ENCODE results near the gene SHMT1. TPM values are rescaled to one million over a fixed set of nuclear protein-coding genes. Genes with fewer than 3 reads are reported as not detected.
A peak's percentile ranks its signal among the peaks of the same experiment; 100 is the strongest.

The SHMT1 gene
- total RNA-seq, 2 experiments from 2014 or later: 49.2 to 49.9 TPM

DNA sequence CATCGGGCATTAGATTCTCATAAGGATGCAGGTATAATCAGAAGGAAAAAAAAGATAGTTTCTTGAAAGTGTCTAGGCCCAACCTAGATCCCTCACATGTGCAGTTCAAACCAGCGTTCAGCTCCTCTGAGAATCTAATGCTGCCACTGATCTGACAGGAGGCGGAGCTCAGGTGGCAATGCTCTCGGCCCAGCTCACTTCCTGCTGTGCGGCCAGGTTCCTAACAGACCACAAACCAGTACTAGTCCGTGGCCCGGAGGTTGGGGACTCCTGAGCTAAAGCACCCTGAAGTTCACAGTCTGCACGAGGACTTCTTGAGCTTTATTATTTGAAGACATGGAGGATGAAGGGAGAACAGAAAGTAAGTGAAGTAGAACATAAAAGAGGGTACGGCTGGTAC lies 31.5 kb downstream of the SHMT1 start:
- H3K4me3 Mint-ChIP-seq: no peak overlapping the region
- no peaks in the 10 kb centered on the region for H3K27me3 Mint-ChIP-seq
- DNase-seq: no peak
- H3K36me3 Mint-ChIP-seq: peaks cover 27% of the 10 kb centered on the region
- intact Hi-C loops (cut with micrococcal nuclease): no loop called here
- H3K9me3 Mint-ChIP-seq: no peaks in the 10 kb centered on the region
- peak overlapping the region; percentile 54 for H3K27ac Mint-ChIP-seq
- peaks cover 7% of the 10 kb centered on the region for H3K4me1 Mint-ChIP-seq (ENCODE audit: low read depth)
- ChIA-PET POLR2A (interaction anchor here (0.6 to 1.2 kb wide), 2 partner anchors 8 to 10 kb away, joined by 3 read pairs; no protein-coding TSS in a partner anchor), CTCF (interaction anchor here (1.1 kb wide), 1 partner anchor 83 kb away, joined by 3 read pairs; no protein-coding TSS in a partner anchor)

DNA sequence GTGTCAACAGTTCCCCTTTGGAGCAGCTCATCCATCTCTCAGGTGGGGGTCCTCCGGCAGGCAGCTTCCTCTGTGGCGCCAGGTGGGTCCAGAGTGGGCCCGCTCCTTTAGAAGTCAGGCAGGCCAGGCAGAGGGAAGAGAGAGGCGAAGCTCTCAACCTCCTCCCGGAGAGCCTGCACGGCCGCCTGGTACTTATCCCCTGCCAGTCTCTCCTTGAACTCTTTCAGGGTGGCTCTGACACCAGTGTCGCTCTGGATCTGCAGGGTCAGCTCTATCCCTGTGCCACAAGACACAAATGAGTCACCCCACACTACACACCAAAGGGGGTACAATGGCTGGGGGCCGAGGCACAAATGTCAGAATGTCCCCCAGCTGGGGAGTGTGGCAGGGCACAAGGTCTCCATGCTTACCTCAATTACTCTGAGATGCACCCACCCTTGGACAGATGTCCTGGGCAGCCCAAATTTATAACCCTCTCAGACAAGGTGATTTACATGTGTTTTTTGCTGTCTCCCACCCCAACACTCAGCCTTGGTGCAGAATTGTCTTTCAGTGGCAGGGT lies 34.6 kb downstream of the SHMT1 start:
- POLR2A ChIA-PET: no interaction called here
- intact Hi-C loops (cut with micrococcal nuclease): no loop called here
- peaks cover 24% of the 10 kb centered on the region for H3K36me3 Mint-ChIP-seq
- H3K9me3 Mint-ChIP-seq: no peaks in the 10 kb centered on the region
- no peak overlapping the region for H3K4me3 Mint-ChIP-seq
- peaks cover 24% of the 10 kb centered on the region for H3K4me1 Mint-ChIP-seq (ENCODE audit: low read depth)
- CTCF ChIA-PET: interaction anchor here (1.1 to 1.5 kb wide), 2 partner anchors 137 to 297 kb away, joined by 3 to 4 read pairs; no protein-coding TSS in a partner anchor
- no peak for DNase-seq
- no peaks in the 10 kb centered on the region for H3K27me3 Mint-ChIP-seq
- H3K27ac Mint-ChIP-seq: no peak overlapping the region

DNA sequence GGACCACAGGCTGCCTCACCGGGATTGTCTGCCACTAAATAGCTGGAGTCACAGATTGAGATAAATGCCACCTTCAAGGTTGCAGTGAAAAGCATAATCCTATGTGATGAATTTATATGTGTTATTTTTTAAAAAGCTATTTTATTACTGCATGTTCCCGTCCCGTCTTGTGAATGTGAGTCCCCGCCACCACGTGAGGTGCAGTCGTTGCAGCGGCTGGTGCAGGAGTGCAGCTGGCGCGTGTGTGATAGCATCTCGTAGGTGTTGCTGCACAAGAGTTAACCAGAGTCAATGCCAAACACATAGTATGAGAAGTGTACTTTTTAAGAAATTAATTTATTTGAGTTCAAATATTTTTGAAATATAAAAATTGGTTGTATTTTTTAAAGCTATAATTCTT lies 35.8 kb downstream of the SHMT1 start:
- CTCF ChIA-PET: interaction anchor here (1.5 kb wide), 1 partner anchor 298 kb away, joined by 3 read pairs; no protein-coding TSS in a partner anchor

DNA sequence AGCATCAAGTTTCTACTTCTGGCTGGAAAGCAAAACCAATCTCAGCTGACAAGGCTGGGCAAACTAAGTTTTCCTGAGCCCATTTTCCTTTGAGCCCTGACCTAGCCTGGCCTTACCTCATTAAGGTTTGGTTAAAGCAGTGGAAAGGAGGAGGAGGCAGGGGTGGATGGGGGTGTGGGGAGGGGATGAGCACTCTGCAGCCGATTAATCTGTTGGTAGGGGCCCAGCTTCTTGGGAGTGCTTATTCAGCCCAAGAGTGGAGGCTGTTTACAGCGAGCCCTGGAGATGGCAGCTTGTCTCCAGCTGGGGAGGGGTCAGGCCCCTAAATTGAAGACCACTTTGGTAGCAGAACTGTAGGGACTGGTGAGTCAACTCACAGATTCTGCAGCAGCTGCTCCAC lies 36.3 kb downstream of the SHMT1 start:
- Mint-ChIP-seq H3K36me3 (peaks cover 22% of the 10 kb centered on the region), H3K27ac (peak overlapping the region; percentile 74), H3K9me3 (no peaks in the 10 kb centered on the region), H3K4me1 (ENCODE audit: low read depth) (peaks cover 23% of the 10 kb centered on the region), H3K4me3 (no peak overlapping the region), H3K27me3 (no peaks in the 10 kb centered on the region)
- intact Hi-C loops (cut with micrococcal nuclease): no loop called here
- no peak for DNase-seq
- ChIA-PET POLR2A (interaction anchor here (1.0 kb wide), 1 partner anchor 35 kb away, joined by 3 read pairs; no protein-coding TSS in a partner anchor), CTCF (no interaction called here)

More for the DNA sequence above, 35.8 kb downstream of the SHMT1 start:
- intact Hi-C loops (cut with micrococcal nuclease): no loop called here
- Mint-ChIP-seq H3K27me3 (no peaks in the 10 kb centered on the region), H3K36me3 (peaks cover 22% of the 10 kb centered on the region), H3K4me3 (no peak overlapping the region), H3K27ac (no peak overlapping the region), H3K4me1 (ENCODE audit: low read depth) (peaks cover 24% of the 10 kb centered on the region), H3K9me3 (no peaks in the 10 kb centered on the region)
- DNase-seq: no peak
- POLR2A ChIA-PET: interaction anchor here (1.0 kb wide), 1 partner anchor 35 kb away, joined by 3 read pairs; no protein-coding TSS in a partner anchor

DNA sequence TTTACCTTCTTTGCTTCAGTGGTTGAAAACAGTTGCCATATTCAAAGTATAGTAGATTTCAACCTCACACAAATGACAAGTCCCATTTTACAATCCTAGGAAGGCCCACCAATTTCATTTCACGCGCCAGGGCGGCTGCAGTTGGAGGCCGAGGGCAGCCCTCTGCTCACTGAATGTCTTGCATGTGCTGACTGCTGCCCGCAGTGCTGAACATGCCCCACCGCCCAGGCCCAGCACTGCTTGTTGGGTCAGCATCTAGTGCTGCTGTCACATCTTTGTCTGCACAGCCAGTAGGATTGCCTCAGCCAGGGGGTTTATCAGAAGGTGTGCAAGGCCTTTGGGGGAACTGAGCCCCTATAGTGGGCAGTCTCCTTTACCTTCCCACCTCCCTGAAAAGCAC lies 36.8 kb downstream of the SHMT1 start:
- Mint-ChIP-seq H3K27me3 (no peaks in the 10 kb centered on the region), H3K4me1 (ENCODE audit: low read depth) (peaks cover 18% of the 10 kb centered on the region), H3K9me3 (no peaks in the 10 kb centered on the region), H3K27ac (peak overlapping the region; percentile 74), H3K4me3 (no peak overlapping the region), H3K36me3 (peaks cover 20% of the 10 kb centered on the region)
- intact Hi-C loops (cut with micrococcal nuclease): no loop called here
- ChIA-PET CTCF (no interaction called here), POLR2A (no interaction called here)
- DNase-seq: no peak

DNA sequence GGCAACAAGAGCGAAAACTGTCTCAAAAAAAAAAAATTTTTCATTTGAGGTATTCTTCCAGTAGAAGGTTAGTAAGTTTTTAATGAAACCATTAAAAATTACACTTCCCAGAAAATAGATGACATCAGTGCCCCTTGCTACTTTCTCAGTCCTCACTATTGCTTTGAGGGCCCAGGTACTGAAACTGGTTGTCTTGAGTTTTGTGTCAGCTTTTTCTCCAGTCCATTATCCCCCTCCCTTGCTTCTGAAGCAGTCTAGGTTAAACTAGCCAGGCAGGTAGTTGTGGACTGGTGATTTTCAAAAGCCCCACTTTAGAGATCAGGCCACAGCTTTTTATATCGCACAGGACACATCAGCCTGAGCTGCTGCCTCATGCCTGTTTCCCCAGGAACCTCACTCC lies 37.3 kb downstream of the SHMT1 start:
- H3K4me1 Mint-ChIP-seq (ENCODE audit: low read depth): peaks cover 17% of the 10 kb centered on the region
- H3K27ac Mint-ChIP-seq: peak overlapping the region; percentile 74
- intact Hi-C loops (cut with micrococcal nuclease): no loop called here
- POLR2A ChIA-PET: no interaction called here
- DNase-seq: no peak
- CTCF ChIA-PET: no interaction called here
- no peaks in the 10 kb centered on the region for H3K9me3 Mint-ChIP-seq
- H3K4me3 Mint-ChIP-seq: no peak overlapping the region
- peaks cover 20% of the 10 kb centered on the region for H3K36me3 Mint-ChIP-seq
- H3K27me3 Mint-ChIP-seq: no peaks in the 10 kb centered on the region

DNA sequence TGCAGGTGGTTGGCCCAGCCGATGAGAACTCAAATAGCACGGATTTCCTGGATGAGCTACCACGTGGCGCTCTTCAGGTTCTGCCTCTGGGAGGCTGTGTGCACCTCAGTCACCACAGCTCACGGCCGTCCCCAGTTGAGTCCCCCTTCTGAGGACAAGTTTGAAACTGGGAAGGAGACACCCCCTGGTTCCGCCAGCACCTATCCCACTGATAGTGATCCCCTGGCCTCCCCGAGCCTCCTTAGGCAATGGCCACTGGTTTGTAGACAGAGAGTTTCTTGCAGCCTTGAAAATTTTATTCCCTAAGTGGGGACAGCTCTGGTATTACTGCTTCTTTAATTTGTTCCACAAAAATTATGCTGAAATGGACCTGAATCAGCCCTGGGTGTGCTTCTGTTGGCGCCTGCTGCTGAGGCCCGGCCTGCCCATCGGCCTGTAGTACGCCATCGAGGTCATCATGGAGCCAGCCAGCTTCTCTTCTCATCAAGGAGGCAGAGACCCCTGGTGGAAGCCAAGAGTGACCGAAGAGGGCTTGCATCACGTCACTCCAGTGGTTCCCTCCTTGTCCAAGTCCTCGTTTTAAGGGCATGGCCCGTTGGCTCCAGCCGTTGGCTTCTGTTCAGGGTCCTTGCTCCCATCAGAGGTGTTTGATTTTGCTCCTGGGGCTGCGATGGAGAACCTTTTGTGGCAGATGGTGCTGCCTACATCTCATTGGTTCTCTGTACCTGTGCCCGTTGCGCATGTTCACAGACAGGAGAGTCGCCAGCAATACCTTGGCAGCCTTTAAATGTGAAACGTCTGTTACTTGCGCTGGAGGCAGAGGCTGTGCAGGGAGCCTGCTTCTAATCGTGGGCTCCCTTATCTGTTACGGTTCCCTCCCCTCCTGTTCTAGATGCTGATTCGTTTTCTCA lies 39.0 kb downstream of the SHMT1 start:
- H3K4me1 Mint-ChIP-seq (ENCODE audit: low read depth): peaks cover 32% of the 10 kb centered on the region
- no peak overlapping the region for H3K4me3 Mint-ChIP-seq
- no peaks in the 10 kb centered on the region for H3K27me3 Mint-ChIP-seq
- CTCF ChIA-PET: no interaction called here
- POLR2A ChIA-PET: interaction anchor here (1.0 kb wide), 1 partner anchor 8 kb away, joined by 3 read pairs; no protein-coding TSS in a partner anchor
- peak overlapping the region; percentile 74 for H3K27ac Mint-ChIP-seq
- H3K36me3 Mint-ChIP-seq: peaks cover 17% of the 10 kb centered on the region
- intact Hi-C loops (cut with micrococcal nuclease): no loop called here
- no peaks in the 10 kb centered on the region for H3K9me3 Mint-ChIP-seq
- no peak for DNase-seq

DNA sequence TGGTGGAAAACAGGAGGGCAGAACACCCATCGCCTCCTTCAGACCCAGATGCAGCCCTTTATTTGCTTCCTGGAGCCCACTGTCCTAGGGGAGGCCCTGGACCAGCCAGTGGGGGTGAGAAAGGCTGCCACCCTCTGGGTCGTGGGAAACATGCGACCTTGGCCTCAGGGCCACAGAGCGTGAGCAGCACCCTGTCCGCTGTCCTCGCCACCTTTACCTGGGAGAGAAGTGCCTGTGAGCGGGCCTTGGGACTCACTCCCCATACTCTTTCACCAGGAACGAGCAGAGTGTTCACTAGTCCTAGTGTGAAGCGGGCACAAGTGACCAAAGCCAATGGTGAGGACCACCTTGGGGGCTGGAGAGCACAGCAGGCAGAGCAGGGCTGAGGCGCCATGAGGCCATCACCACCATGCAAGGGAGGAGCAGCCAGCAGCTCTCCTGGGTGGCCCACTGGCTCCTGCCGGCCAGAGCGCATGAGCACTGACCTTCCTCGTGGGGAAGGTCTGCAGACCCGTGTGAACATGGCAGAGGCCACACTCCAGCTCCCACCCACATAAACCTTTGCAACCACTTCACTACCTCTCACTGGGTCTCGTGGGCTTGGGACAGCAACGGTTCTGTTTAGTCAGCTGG lies 39.7 kb downstream of the SHMT1 start:
- no peak for DNase-seq
- no peak overlapping the region for H3K4me3 Mint-ChIP-seq
- H3K9me3 Mint-ChIP-seq: no peaks in the 10 kb centered on the region
- H3K36me3 Mint-ChIP-seq: peaks cover 14% of the 10 kb centered on the region
- no peak overlapping the region for H3K27ac Mint-ChIP-seq
- CTCF ChIA-PET: no interaction called here
- POLR2A ChIA-PET: interaction anchor here (1.0 kb wide), 1 partner anchor 9 kb away, joined by 3 read pairs; no protein-coding TSS in a partner anchor
- peaks cover 40% of the 10 kb centered on the region for H3K4me1 Mint-ChIP-seq (ENCODE audit: low read depth)
- intact Hi-C loops (cut with micrococcal nuclease): no loop called here
- H3K27me3 Mint-ChIP-seq: no peaks in the 10 kb centered on the region

DNA sequence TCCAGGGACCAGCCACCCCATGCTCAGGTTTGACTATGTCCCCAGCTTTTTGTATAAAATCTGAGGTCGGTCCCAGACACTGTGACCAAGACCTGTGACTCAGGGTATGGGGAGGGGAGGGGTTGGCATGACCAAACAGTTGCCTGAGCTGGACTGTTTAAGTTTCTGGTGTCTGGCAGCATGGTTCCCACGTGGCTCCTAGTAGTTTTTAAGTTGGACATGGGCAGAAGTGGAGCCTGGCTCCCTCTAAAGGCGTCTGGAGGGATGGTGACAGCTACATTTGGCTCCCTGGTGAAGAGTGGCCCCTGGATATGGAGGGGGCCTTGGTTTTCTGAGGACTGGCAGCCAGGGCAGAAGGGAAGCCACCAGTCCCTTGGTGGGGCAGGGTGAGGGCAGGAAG lies 40.3 kb downstream of the SHMT1 start:
- Mint-ChIP-seq H3K36me3 (peaks cover 13% of the 10 kb centered on the region), H3K9me3 (no peaks in the 10 kb centered on the region), H3K4me1 (ENCODE audit: low read depth) (peaks cover 45% of the 10 kb centered on the region), H3K27me3 (no peaks in the 10 kb centered on the region), H3K4me3 (no peak overlapping the region), H3K27ac (peak overlapping the region; percentile 23)
- DNase-seq: no peak
- ChIA-PET CTCF (no interaction called here), POLR2A (interaction anchor here (0.8 kb wide), 1 partner anchor 8 kb away, joined by 3 read pairs; the partner anchor contains the start of genes SMCR8 and TOP3A)
- intact Hi-C loops (cut with micrococcal nuclease): no loop called here

DNA sequence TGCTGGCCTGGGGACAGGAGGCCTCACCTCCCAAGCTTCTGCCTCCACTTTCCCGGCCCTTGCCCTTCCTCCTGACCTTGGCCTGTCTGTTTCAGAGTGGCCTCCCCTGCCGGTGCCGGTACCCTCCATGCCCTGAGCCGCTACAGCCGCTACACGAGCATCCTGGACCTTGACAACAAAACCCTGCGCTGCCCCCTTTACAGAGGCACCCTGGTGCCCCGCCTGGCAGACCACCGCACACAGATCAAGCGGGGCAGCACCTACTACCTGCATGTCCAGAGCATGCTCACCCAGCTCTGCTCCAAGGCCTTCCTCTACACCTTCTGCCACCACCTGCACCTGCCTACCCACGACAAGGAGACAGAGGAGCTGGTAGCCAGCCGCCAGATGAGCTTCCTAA lies 40.8 kb downstream of the SHMT1 start:
- intact Hi-C loops (cut with micrococcal nuclease): no loop called here
- Mint-ChIP-seq H3K9me3 (no peaks in the 10 kb centered on the region), H3K4me3 (no peak overlapping the region), H3K27ac (no peak overlapping the region), H3K4me1 (ENCODE audit: low read depth) (peaks cover 49% of the 10 kb centered on the region), H3K36me3 (peaks cover 13% of the 10 kb centered on the region), H3K27me3 (no peaks in the 10 kb centered on the region)
- POLR2A ChIA-PET: interaction anchor here (0.8 kb wide), 2 partner anchors 8 to 9 kb away, joined by 3 read pairs; partner anchors contain the start of genes SMCR8 and TOP3A
- DNase-seq: no peak
- CTCF ChIA-PET: no interaction called here

DNA sequence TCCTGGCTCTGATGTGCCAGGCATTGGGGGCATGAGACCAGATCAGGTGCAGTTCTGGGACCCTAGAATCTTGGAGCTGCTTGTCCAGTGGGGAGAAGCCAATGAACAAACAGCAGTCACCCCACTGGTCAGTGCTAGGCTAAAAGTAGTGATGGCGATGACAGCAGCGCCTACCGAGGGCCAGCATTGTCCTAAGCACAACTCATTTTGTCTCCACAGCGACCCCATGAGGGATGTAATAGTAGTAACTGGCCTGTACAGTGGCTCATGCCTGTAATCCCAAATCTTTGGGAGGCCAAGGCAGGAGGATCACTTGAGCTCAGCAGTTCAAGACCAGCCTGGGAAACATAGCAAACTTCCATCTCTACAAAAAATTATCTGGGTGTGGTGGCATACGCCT lies 42.0 kb downstream of the SHMT1 start:
- DNase-seq: no peak
- Mint-ChIP-seq H3K27ac (no peak overlapping the region), H3K36me3 (peaks cover 17% of the 10 kb centered on the region), H3K4me1 (ENCODE audit: low read depth) (peaks cover 56% of the 10 kb centered on the region), H3K27me3 (no peaks in the 10 kb centered on the region), H3K9me3 (no peaks in the 10 kb centered on the region), H3K4me3 (no peak overlapping the region)
- ChIA-PET POLR2A (no interaction called here), CTCF (interaction anchor here (1.1 kb wide), 2 partner anchors 73 to 179 kb away, joined by 3 read pairs; no protein-coding TSS in a partner anchor)
- intact Hi-C loops (cut with micrococcal nuclease): no loop called here

DNA sequence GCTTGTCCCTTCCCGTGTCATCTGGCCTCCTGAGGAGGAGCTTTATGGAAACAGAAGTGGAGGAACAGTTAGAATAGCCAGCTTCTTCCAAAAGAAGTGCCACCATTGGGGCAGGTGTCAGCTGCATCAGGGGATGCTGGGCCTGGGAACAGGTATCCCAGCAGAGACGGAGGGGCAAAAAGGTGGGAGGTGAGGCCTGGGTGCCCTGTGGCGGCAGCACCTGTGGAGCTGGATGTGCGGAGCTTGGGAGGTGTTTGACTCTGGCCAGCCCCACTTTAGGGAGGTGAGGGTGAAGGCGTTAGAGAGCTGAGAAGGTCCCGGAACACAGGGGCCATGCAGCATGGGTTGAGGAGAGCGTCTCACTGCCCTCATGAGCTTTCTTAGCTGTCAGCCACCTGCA lies 43.0 kb downstream of the SHMT1 start:
- H3K27ac Mint-ChIP-seq: no peak overlapping the region

More for the DNA sequence above, 43.0 kb downstream of the SHMT1 start:
- intact Hi-C loops (cut with micrococcal nuclease): no loop called here
- Mint-ChIP-seq H3K4me3 (no peak overlapping the region), H3K9me3 (no peaks in the 10 kb centered on the region), H3K36me3 (peaks cover 17% of the 10 kb centered on the region), H3K4me1 (ENCODE audit: low read depth) (peaks cover 59% of the 10 kb centered on the region), H3K27me3 (no peaks in the 10 kb centered on the region)
- DNase-seq: no peak
- ChIA-PET POLR2A (no interaction called here), CTCF (interaction anchor here (0.8 to 1.1 kb wide), 3 partner anchors 57 to 178 kb away, joined by 3 to 4 read pairs (median 3); no protein-coding TSS in a partner anchor)

Measured in activated CD4-positive, alpha-beta memory T cell treated with anti-CD3 and anti-CD28 coated beads for 36 hours (primary cell).